IMR-90 (cell line): ENCODE data around the gene HPS6.

Source experiments
- BHLHE40 ChIP-seq: fragments of 150-350 bp; IDR thresholded peaks from 2 replicates; pipeline ENCODE4 v1.6.1; 2016; ENCODE audit warnings: mild to moderate bottlenecking, low read depth, low read length
- CEBPB ChIP-seq: IDR thresholded peaks from 2 replicates; pipeline ENCODE4 v1.6.1; 2012; ENCODE audit warnings: low read depth, low read length, improper control_type of control experiment
- CTCF ChIP-seq: conservative IDR thresholded peaks from 2 replicates; pipeline ENCODE4 v1.5.1; 2012; ENCODE audit warnings: mild to moderate bottlenecking, low read depth, low read length, improper control_type of control experiment
- FOS ChIP-seq: fragments of 150-350 bp; IDR thresholded peaks from 2 replicates; pipeline ENCODE4 v1.6.1; 2016; ENCODE audit warnings: low read depth, low read length
- MXI1 ChIP-seq: IDR thresholded peaks from 2 replicates; pipeline ENCODE4 v1.6.1; 2012; ENCODE audit warnings: low read depth, mild to moderate bottlenecking, low read length, moderate library complexity, borderline replicate concordance
- POLR2A ChIP-seq: IDR thresholded peaks from 2 replicates; pipeline ENCODE4 v1.6.1; 2012; ENCODE audit warnings: mild to moderate bottlenecking, low read depth, low read length
- RAD21 ChIP-seq: IDR thresholded peaks from 2 replicates; pipeline ENCODE4 v1.6.1; 2012; ENCODE audit warnings: low read length, improper control_type of control experiment
- RFX5 ChIP-seq: IDR thresholded peaks from 2 replicates; pipeline ENCODE4 v1.8.0; 2012; ENCODE audit warnings: low read depth, mild to moderate bottlenecking, low read length, moderate library complexity
- SMC3 ChIP-seq: fragments of 150-350 bp; IDR thresholded peaks from 2 replicates; pipeline ENCODE4 v1.6.1; 2016; ENCODE audit warnings: low read depth, mild to moderate bottlenecking, antibody characterized with exemption, low read length, moderate library complexity

- TF ChIP-seq CTCF (no peak), BHLHE40 (no peak), POLR2A (no peak), RAD21 (no peak), SMC3 (no peak), FOS (no peak), MXI1 (no peak), RFX5 (no peak), CEBPB (no peak)
These were observed 48.7 kb upstream of the HPS6 start for GRCh38 chr10:102016416-102016815.
